ENCODE measurements around the gene OR2M5. TPM values are rescaled to one million over a fixed set of nuclear protein-coding genes. Genes with fewer than 3 reads are reported as not detected.

The OR2M5 gene
- total RNA-seq, 1 donor from 2014 or later: not detected

Other genes starting within 250 kb of the OR2M5 start
- gene OR2W3, start 249.6 kb upstream of the OR2M5 start, total RNA-seq: 0.58 TPM in 1 of 2 replicates, not detected in the other
- not detected in 2 replicates for gene OR2T8, start 224.9 kb upstream of the OR2M5 start, total RNA-seq
- not detected in 2 replicates for gene OR2AJ1, start 220.3 kb upstream of the OR2M5 start, total RNA-seq
- not detected in 2 replicates for gene OR2L8, start 196.3 kb upstream of the OR2M5 start, total RNA-seq
- not detected in 2 replicates for gene OR2AK2, start 179.9 kb upstream of the OR2M5 start, total RNA-seq
- gene OR2L5, start 131.5 kb upstream of the OR2M5 start, total RNA-seq: not detected in 2 replicates
- not detected in 2 replicates for gene OR2L2, start 115.1 kb upstream of the OR2M5 start, total RNA-seq
- not detected in 2 replicates for gene OR2L3, start 98.3 kb upstream of the OR2M5 start, total RNA-seq
- not detected in 2 replicates for gene OR2L13, start 50.0 kb upstream of the OR2M5 start, total RNA-seq
- gene OR2M2, start 29.7 kb downstream of the OR2M5 start, total RNA-seq: not detected in 2 replicates
- gene OR2M3, start 52.1 kb downstream of the OR2M5 start, total RNA-seq: not detected in 2 replicates
- not detected in 2 replicates for gene OR2M4, start 86.3 kb downstream of the OR2M5 start, total RNA-seq
- not detected in 2 replicates for gene OR2T33, start 132.8 kb downstream of the OR2M5 start, total RNA-seq
- not detected in 2 replicates for gene OR2T12, start 158.3 kb downstream of the OR2M5 start, total RNA-seq
- gene OR2M7, start 179.4 kb downstream of the OR2M5 start, total RNA-seq: not detected in 2 replicates
- not detected in 2 replicates for gene OR14C36, start 203.6 kb downstream of the OR2M5 start, total RNA-seq
- gene OR2T4, start 216.5 kb downstream of the OR2M5 start, total RNA-seq: not detected in 2 replicates
- not detected in 2 replicates for gene OR2T6, start 230.6 kb downstream of the OR2M5 start, total RNA-seq